NT2/D1 (cell line): ENCODE results near the gene HOXB5.

Experiments used
- DNase-seq: peaks from one replicate; pipeline ENCODE4 v3.0.0-alpha.2; 2011; ENCODE audit warnings: low read depth, low spot score
- H3K27me3 ChIP-seq: 2 replicates; pipeline ENCODE4 v1.6.0; 2011; ENCODE audit warnings: mild to moderate bottlenecking; ENCODE audit not compliant: insufficient read length, insufficient read depth
- H3K36me3 ChIP-seq: 2 replicates; pipeline ENCODE4 v1.6.1; 2011; ENCODE audit warnings: mild to moderate bottlenecking, low read length, mixed read lengths; ENCODE audit not compliant: insufficient read depth, insufficient read length
- H3K4me1 ChIP-seq: 2 replicates; pipeline ENCODE4 v1.5.1; 2011; ENCODE audit not compliant: insufficient read depth, insufficient read length
- H3K4me3 ChIP-seq: 2 replicates; pipeline ENCODE4 v1.5.1; 2011; ENCODE audit warnings: low read depth; ENCODE audit not compliant: insufficient read length
- H3K9ac ChIP-seq: 2 replicates; pipeline ENCODE4 v1.6.0; 2011; ENCODE audit warnings: low read depth; ENCODE audit not compliant: insufficient read length
- H3K9me3 ChIP-seq: 2 replicates; pipeline ENCODE4 v1.5.1; 2011; ENCODE audit warnings: mild to moderate bottlenecking, low read length; ENCODE audit not compliant: insufficient read depth
- SUZ12 ChIP-seq: IDR thresholded peaks from 2 replicates; pipeline ENCODE4 v1.6.1; 2011; ENCODE audit not compliant: insufficient read length, insufficient read depth; ENCODE audit errors: extremely low read depth
- YY1 ChIP-seq: IDR thresholded peaks from 2 replicates; pipeline ENCODE4 v1.6.1; 2011; ENCODE audit not compliant: insufficient read length, insufficient read depth
- ZNF274 ChIP-seq: IDR thresholded peaks from 2 replicates; pipeline ENCODE4 v1.6.1; 2011; ENCODE audit warnings: mild to moderate bottlenecking, low read depth, low read length

HOXB5 gene

GRCh38 chr17:48631693-48632578, 38.4 kb upstream of the HOXB5 start:
- DNase-seq, result no peak
- Histone ChIP-seq H3K9me3 (no peaks in the 10 kb centered on the region), H3K27me3 (peaks cover 36% of the 10 kb centered on the region), H3K4me1 (peaks cover 3% of the 10 kb centered on the region), H3K9ac (no peak overlapping the region), H3K4me3 (no peak overlapping the region), H3K36me3 (peaks cover 53% of the 10 kb centered on the region)
- TF ChIP-seq YY1 (no peak), SUZ12 (no peak), ZNF274 (no peak)

GRCh38 chr17:48630925-48631692, 37.5 kb upstream of the HOXB5 start:
- Histone ChIP-seq H3K4me3 (no peak overlapping the region), H3K4me1 (no peaks in the 10 kb centered on the region), H3K9me3 (no peaks in the 10 kb centered on the region), H3K27me3 (peaks cover 45% of the 10 kb centered on the region), H3K9ac (no peak overlapping the region), H3K36me3 (peaks cover 48% of the 10 kb centered on the region)
- no peak for DNase-seq
- TF ChIP-seq YY1 (no peak), ZNF274 (no peak), SUZ12 (no peak)

- H3K36me3 ChIP-seq, result peaks cover 39% of the 10 kb centered on the region
- H3K9ac ChIP-seq, result no peak overlapping the region
- H3K4me3 ChIP-seq, result no peak overlapping the region
- DNase-seq, result no peak
- H3K9me3 ChIP-seq, result no peaks in the 10 kb centered on the region
- no peak for TF ChIP-seq SUZ12
- TF ChIP-seq ZNF274, result no peak
- TF ChIP-seq YY1, result no peak
- H3K4me1 ChIP-seq, result no peaks in the 10 kb centered on the region
- peaks cover 53% of the 10 kb centered on the region for H3K27me3 ChIP-seq
Measured at GRCh38 chr17:48630009-48630924, 36.7 kb upstream of the HOXB5 start.

- TF ChIP-seq YY1, result no peak
- no peak for TF ChIP-seq SUZ12
- TF ChIP-seq ZNF274, result no peak
- Histone ChIP-seq H3K27me3 (peaks cover 62% of the 10 kb centered on the region), H3K9me3 (no peaks in the 10 kb centered on the region), H3K4me3 (no peak overlapping the region), H3K36me3 (peaks cover 30% of the 10 kb centered on the region), H3K4me1 (no peaks in the 10 kb centered on the region), H3K9ac (no peak overlapping the region)
- DNase-seq, result no peak
Measured at GRCh38 chr17:48629411-48629759, 35.8 kb upstream of the HOXB5 start.

GRCh38 chr17:48628649-48629410, 35.3 kb upstream of the HOXB5 start:
- Histone ChIP-seq H3K4me1 (no peaks in the 10 kb centered on the region), H3K9ac (no peak overlapping the region), H3K36me3 (peaks cover 28% of the 10 kb centered on the region), H3K27me3 (peaks cover 67% of the 10 kb centered on the region), H3K4me3 (no peak overlapping the region), H3K9me3 (no peaks in the 10 kb centered on the region)
- TF ChIP-seq ZNF274, result no peak
- no peak for TF ChIP-seq YY1
- TF ChIP-seq SUZ12, result no peak
- DNase-seq, result no peak
